Measurements from ENCODE around the gene NEURL4.

GRCh38 chr17:7351665-7352502 lies 22.7 kb upstream of the NEURL4 start, which contains the start of gene KCTD11:
- peak; percentile 19 to 65 for TF ChIP-seq POLR2A (IDR thresholded peaks at IDR 0.05)
- TF ChIP-seq, protein P1, sequence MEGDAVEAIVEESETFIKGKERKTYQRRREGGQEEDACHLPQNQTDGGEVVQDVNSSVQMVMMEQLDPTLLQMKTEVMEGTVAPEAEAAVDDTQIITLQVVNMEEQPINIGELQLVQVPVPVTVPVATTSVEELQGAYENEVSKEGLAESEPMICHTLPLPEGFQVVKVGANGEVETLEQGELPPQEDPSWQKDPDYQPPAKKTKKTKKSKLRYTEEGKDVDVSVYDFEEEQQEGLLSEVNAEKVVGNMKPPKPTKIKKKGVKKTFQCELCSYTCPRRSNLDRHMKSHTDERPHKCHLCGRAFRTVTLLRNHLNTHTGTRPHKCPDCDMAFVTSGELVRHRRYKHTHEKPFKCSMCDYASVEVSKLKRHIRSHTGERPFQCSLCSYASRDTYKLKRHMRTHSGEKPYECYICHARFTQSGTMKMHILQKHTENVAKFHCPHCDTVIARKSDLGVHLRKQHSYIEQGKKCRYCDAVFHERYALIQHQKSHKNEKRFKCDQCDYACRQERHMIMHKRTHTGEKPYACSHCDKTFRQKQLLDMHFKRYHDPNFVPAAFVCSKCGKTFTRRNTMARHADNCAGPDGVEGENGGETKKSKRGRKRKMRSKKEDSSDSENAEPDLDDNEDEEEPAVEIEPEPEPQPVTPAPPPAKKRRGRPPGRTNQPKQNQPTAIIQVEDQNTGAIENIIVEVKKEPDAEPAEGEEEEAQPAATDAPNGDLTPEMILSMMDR (IDR thresholded peaks at IDR 0.05): peak in 2 of 4 experiments; percentile 41 to 55
